ENCODE results near the gene SIGLEC5.

DNA sequence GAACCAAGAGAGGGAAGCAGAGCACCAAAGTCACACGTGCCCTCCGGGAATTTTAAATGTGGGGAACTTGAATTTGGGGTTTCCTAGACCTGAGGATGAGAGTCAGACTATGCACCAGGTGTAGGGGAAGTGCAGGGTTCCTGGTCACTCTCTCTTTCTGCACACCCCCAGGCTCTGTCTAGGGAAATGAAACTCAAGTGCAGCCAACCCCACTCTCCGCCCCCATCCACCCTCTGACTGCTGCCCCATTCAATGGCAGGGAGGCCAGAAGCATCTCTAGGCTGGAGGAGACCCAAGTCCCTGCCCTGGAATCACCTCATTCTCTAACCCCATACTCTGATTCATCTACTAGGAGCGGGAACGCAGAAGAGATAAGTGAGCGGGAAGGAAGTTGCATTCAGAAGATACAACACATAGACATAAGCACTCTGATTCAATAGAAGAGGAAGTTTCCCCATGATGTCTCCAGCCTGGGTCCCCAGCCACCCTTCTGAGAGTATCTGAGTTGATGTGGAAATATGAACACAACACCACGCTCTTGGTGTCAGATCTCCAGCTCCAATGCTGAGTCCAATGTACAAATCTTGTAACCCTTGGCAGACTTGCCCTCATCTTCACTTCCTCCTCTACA is 21.1 kb upstream of the SIGLEC5 start:
- TF ChIP-seq, protein P1, sequence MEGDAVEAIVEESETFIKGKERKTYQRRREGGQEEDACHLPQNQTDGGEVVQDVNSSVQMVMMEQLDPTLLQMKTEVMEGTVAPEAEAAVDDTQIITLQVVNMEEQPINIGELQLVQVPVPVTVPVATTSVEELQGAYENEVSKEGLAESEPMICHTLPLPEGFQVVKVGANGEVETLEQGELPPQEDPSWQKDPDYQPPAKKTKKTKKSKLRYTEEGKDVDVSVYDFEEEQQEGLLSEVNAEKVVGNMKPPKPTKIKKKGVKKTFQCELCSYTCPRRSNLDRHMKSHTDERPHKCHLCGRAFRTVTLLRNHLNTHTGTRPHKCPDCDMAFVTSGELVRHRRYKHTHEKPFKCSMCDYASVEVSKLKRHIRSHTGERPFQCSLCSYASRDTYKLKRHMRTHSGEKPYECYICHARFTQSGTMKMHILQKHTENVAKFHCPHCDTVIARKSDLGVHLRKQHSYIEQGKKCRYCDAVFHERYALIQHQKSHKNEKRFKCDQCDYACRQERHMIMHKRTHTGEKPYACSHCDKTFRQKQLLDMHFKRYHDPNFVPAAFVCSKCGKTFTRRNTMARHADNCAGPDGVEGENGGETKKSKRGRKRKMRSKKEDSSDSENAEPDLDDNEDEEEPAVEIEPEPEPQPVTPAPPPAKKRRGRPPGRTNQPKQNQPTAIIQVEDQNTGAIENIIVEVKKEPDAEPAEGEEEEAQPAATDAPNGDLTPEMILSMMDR (IDR thresholded peaks at IDR 0.05), result no peak
- TF ChIP-seq POLR2A (IDR thresholded peaks at IDR 0.05), result no peak
